Esophagus squamous epithelium (tissue), 5 donors: ENCODE data around the gene DNER. TPM values are rescaled to one million over a fixed set of nuclear protein-coding genes. Genes with fewer than 3 reads are reported as not detected.

Experiments used
- DNase-seq: peaks from one replicate; lab custom pipeline; 2025; lab: John Stamatoyannopoulos, UW
- H3K27ac ChIP-seq, 4 donors: fragments of 200-600 bp; sonication (generic); one replicate each; pipeline ENCODE4 v1.5.1; 2016 to 2019; ENCODE audit warnings: mild to moderate bottlenecking in 1 of 4
- H3K27me3 ChIP-seq, 4 donors: fragments of 200-600 bp; sonication (generic); 1 replicate in 3 of 4; 2 replicates in 1 of 4; pipeline versions ENCODE4 v1.5.1 to v1.6.0; 2017 to 2021; ENCODE audit warnings: antibody characterized with exemption in 1 of 4
- H3K36me3 ChIP-seq, 3 donors: fragments of 200-600 bp; sonication (generic); one replicate each; pipeline ENCODE4 v1.5.1; 2016 to 2019
- H3K4me1 ChIP-seq, 3 donors: fragments of 200-600 bp; sonication (generic); one replicate each; pipeline ENCODE4 v1.5.1; 2017 to 2019
- H3K4me3 ChIP-seq, 4 donors: fragments of 200-600 bp; sonication (generic); 1 replicate in 3 of 4; 2 replicates in 1 of 4; pipeline ENCODE4 v1.5.1; 2016 to 2019; ENCODE audit warnings: mild to moderate bottlenecking in 2 of 4, moderate library complexity in 1 of 4
- H3K9me3 ChIP-seq, 3 donors: fragments of 200-600 bp; sonication (generic); one replicate each; pipeline ENCODE4 v1.5.1; 2016 to 2019
- CTCF ChIP-seq, 6 experiments: fragments of 450-650 bp in 4 of 6; fragments of 200-600 bp in 2 of 6; sonication (generic) in 2 of 6; IDR thresholded peaks; one replicate each; pipeline ENCODE4 v1.5.1; 2016 to 2019; ENCODE audit warnings: antibody characterized with exemption in 6 of 6, mild to moderate bottlenecking in 4 of 6, moderate library complexity in 4 of 6
- POLR2A ChIP-seq, 4 donors: fragments of 450-650 bp; IDR thresholded peaks; one replicate each; pipeline ENCODE4 v1.6.1; 2017; ENCODE audit warnings: antibody characterized with exemption in 4 of 4, mild to moderate bottlenecking in 4 of 4, moderate library complexity in 3 of 4
- WGBS, 2 donors: methylation state at CpG; one replicate each; pipeline ENCODE4 v1.1.5; 2018; 5-methylcytosine and 5-hydroxymethylcytosine counted together
- intact Hi-C: fragments of 100-400 bp; cut with DNase I; formaldehyde crosslinking; loops from one replicate; pipeline ENCODE4 v1.15.0; 2022
- total RNA-seq, 4 donors: library from RNA; depleted of rRNA; stranded (reverse); fragments of >200 nt; gene quantifications; one replicate each; pipeline ENCODE4 v1.1.0, GENCODE V29; 2016
- donor health status: DM: yes; HTN: yes; CAD: no.

DNER gene
- total RNA-seq, 4 donors from 2014 or later: 0.27 to 2.5 (median 0.91) TPM

GRCh38 chr2:229408962-229409361, 305.4 kb downstream of the DNER start:
- 35 to 50% methylated on average over 3 of the region's 3 CpGs for WGBS, 2 donors
- Histone ChIP-seq H3K4me3 (no peak overlapping the region), H3K27ac (peak overlapping the region; percentile 75 to 88 (median 85)), H3K27me3 (no peaks in the 10 kb centered on the region), H3K36me3 (no peaks in the 10 kb centered on the region), H3K4me1 (peaks cover 16 to 49% (median 31%) of the 10 kb centered on the region in 3 donors), H3K9me3 (no peaks in the 10 kb centered on the region)
- no peak for TF ChIP-seq CTCF (IDR thresholded peaks at IDR 0.05)
- TF ChIP-seq POLR2A (IDR thresholded peaks at IDR 0.05): no peak
- intact Hi-C loops: no loop called here
- no peak for DNase-seq

DNA sequence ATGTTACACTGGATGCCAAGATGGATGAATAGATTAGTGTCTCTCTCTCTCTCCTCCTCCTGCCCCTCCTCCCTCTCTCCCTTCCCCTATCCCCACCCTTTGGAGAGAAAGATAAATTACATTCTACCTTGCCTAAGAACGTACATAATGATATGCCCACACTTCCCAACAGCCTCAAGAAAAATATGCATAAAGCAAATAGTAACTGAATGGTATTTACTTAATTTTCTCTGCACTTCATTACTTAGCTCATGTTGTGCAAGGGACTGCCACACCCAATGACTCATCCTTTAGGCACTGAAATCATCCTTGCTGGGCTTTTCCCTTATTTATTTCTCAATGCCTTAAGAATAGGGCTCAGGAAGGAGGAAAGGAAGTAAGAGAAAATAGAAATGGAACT, 306.0 kb downstream of the DNER start:
- Histone ChIP-seq H3K9me3 (no peaks in the 10 kb centered on the region), H3K4me1 (peaks cover 16 to 49% (median 31%) of the 10 kb centered on the region in 3 donors), H3K4me3 (no peak overlapping the region), H3K27me3 (no peaks in the 10 kb centered on the region), H3K36me3 (no peaks in the 10 kb centered on the region), H3K27ac (peak overlapping the region; percentile 75 to 88 (median 85))
- intact Hi-C loops: no loop called here
- TF ChIP-seq POLR2A (IDR thresholded peaks at IDR 0.05) (no peak), CTCF (IDR thresholded peaks at IDR 0.05) (no peak)
- DNase-seq: no peak
- 5 to 25% methylated on average over 1 of the region's 1 CpG for whole genome bisulfite sequencing, 2 donors

GRCh38 chr2:229407170-229407569, 307.2 kb downstream of the DNER start:
- H3K9me3 ChIP-seq: no peaks in the 10 kb centered on the region
- WGBS, 2 donors: 26 to 36% methylated on average over 13 of the region's 13 CpGs
- intact Hi-C loops: no loop called here
- no peak for DNase-seq
- H3K27ac ChIP-seq: peak overlapping the region; percentile 75 to 88 (median 85)
- no peaks in the 10 kb centered on the region for H3K36me3 ChIP-seq
- TF ChIP-seq CTCF (IDR thresholded peaks at IDR 0.05): no peak
- no peak for TF ChIP-seq POLR2A (IDR thresholded peaks at IDR 0.05)
- peaks cover 16 to 49% (median 31%) of the 10 kb centered on the region in 3 donors for H3K4me1 ChIP-seq
- H3K4me3 ChIP-seq: peak overlapping the region in 1 of 4 donors; percentile 12
- H3K27me3 ChIP-seq: no peaks in the 10 kb centered on the region

GRCh38 chr2:229405796-229406195, 308.6 kb downstream of the DNER start:
- no peak for DNase-seq
- peaks cover 16 to 44% (median 31%) of the 10 kb centered on the region in 3 donors for H3K4me1 ChIP-seq
- WGBS, 2 donors: 63 to 81% methylated on average over 5 of the region's 5 CpGs
- no peak overlapping the region for H3K4me3 ChIP-seq
- no peaks in the 10 kb centered on the region for H3K36me3 ChIP-seq
- no peaks in the 10 kb centered on the region for H3K27me3 ChIP-seq
- intact Hi-C loops: no loop called here
- H3K27ac ChIP-seq: peak overlapping the region in 1 of 4 donors; percentile 84
- TF ChIP-seq POLR2A (IDR thresholded peaks at IDR 0.05): no peak
- TF ChIP-seq CTCF (IDR thresholded peaks at IDR 0.05): no peak
- H3K9me3 ChIP-seq: no peaks in the 10 kb centered on the region

DNA sequence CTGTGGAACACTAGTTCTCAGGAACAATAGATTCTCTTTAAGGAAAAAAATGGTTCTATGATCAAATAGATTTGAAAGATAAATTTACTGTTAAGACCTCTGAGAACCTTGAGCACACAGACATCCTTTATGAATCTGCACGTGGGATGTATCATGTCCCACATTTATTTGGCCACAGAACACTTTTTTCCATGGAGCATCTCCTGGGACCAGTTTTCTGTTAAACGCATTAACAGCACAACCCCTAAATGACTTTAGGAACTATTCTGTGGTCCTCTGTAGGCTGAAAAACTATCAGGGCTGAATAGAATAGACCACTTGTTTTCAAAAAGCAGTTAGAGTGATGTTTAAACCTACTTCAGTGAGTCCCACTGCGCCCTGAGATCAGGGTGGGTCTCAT, 311.1 kb downstream of the DNER start:
- no peak for TF ChIP-seq POLR2A (IDR thresholded peaks at IDR 0.05)
- no peak for TF ChIP-seq CTCF (IDR thresholded peaks at IDR 0.05)
- peaks cover 11 to 19% (median 15%) of the 10 kb centered on the region in 3 donors for H3K4me1 ChIP-seq
- H3K27ac ChIP-seq: no peak overlapping the region
- WGBS, 2 donors: 71 to 79% methylated on average over 3 of the region's 3 CpGs
- no peak overlapping the region for H3K4me3 ChIP-seq
- intact Hi-C loops: no loop called here
- no peaks in the 10 kb centered on the region for H3K36me3 ChIP-seq
- H3K9me3 ChIP-seq: no peaks in the 10 kb centered on the region
- no peak for DNase-seq
- no peaks in the 10 kb centered on the region for H3K27me3 ChIP-seq
